Astrocyte (in vitro differentiated cells and primary cell): ENCODE measurements around the gene SYTL2.

ENCODE experiments used
- EZH2 ChIP-seq: IDR thresholded peaks from 2 replicates; pipeline ENCODE4 v1.6.1; 2012; ENCODE audit warnings: mild to moderate bottlenecking, low read length, inconsistent platforms; ENCODE audit not compliant: insufficient read depth
- TF ChIP-seq, protein P1 (sequence below): IDR thresholded peaks from 2 replicates; pipeline ENCODE4 v1.5.1; 2011; ENCODE audit warnings: low read depth, mild to moderate bottlenecking, inconsistent platforms, low read length, moderate library complexity; ENCODE audit not compliant: insufficient read depth

DNA sequence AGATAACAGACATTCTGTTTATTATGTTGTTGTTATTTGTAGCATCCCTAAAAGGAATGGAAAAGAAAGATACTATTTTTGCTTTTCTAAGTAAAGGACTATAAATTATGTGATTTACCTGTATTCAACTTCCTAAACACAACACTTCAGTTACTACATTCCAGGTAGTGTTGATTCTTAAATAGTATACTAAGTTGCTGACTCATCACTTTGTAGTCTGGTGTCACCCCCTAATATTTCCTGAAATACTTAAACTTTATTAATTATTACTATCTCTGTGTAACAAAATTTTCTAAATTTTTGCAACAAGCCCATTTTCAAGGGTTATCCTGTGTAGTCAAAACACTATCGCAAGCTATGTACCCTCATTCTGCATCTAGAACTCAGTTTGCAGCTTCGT is 7.0 kb downstream of the SYTL2 start:
- TF ChIP-seq EZH2 = no peak
- TF ChIP-seq, protein P1, sequence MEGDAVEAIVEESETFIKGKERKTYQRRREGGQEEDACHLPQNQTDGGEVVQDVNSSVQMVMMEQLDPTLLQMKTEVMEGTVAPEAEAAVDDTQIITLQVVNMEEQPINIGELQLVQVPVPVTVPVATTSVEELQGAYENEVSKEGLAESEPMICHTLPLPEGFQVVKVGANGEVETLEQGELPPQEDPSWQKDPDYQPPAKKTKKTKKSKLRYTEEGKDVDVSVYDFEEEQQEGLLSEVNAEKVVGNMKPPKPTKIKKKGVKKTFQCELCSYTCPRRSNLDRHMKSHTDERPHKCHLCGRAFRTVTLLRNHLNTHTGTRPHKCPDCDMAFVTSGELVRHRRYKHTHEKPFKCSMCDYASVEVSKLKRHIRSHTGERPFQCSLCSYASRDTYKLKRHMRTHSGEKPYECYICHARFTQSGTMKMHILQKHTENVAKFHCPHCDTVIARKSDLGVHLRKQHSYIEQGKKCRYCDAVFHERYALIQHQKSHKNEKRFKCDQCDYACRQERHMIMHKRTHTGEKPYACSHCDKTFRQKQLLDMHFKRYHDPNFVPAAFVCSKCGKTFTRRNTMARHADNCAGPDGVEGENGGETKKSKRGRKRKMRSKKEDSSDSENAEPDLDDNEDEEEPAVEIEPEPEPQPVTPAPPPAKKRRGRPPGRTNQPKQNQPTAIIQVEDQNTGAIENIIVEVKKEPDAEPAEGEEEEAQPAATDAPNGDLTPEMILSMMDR = no peak
